HepG2 (cell line): ENCODE results near the gene DMGDH. TPM values are rescaled to one million over a fixed set of nuclear protein-coding genes. Genes with fewer than 3 reads are reported as not detected.

Experiments used
- ATAC-seq: fragments of 200-7000 bp; cut with Tn5 transposase; 3 replicates; pipeline ENCODE4 v1.9.1; 2020; ENCODE audit warnings: mild to moderate bottlenecking, moderate library complexity
- BruUV-seq: library from RNA; stranded (reverse); fragments of 400-500 nt; replicated peaks from 2 replicates; lab custom pipeline; 2021; lab: Mats Ljungman, UMichigan
- CTCF ChIA-PET: fragments of 300-600 bp; formaldehyde crosslinking; extraction: SDS; loops from one replicate; lab custom pipeline; 2021; ENCODE audit warnings: low total read pairs, inconsistent platforms, low intra/inter-chr PET ratio; lab: Yijun Ruan, JAX
- POLR2A ChIA-PET: fragments of 350-600 bp; sonication (Branson Sonifier 250); formaldehyde crosslinking; loops from one replicate; lab custom pipeline; 2020; ENCODE audit warnings: antibody characterized with exemption, inconsistent platforms; lab: Yijun Ruan, JAX
- DNase-seq: peaks from one replicate; pipeline ENCODE4 v3.0.0-alpha.2; 2015; ENCODE audit warnings: low spot score
- FAIRE-seq: peaks from 3 replicates; lab custom pipeline; 2011; peaks lifted over from hg19 to GRCh38; lab: Jason Lieb, UNC
- H2AFZ ChIP-seq: one replicate; pipeline ENCODE4 v1.6.1; 2011; ENCODE audit warnings: low read length, inconsistent platforms
- H3K27ac ChIP-seq: fragments of 300-600 bp; 3 replicates; pipeline ENCODE4 v1.8.0; 2011; ENCODE audit warnings: mixed run types, mild to moderate bottlenecking, mixed read lengths, low read length, inconsistent platforms; ENCODE audit not compliant: insufficient read depth; ENCODE audit errors: extremely low read length
- H3K27me3 ChIP-seq, 2 experiments: fragments of 200-600 bp in 1 of 2; 2 replicates in 1 of 2; 3 replicates in 1 of 2; pipeline versions ENCODE4 v1.6.0 to v1.8.0; 2011; ENCODE audit warnings: low read length in 2 of 2, mild to moderate bottlenecking in 2 of 2, moderate library complexity in 2 of 2, inconsistent platforms in 1 of 2; ENCODE audit not compliant: insufficient read depth in 2 of 2, control insufficient read depth in 1 of 2
- H3K36me3 ChIP-seq, 2 experiments: fragments of 200-600 bp in 1 of 2; replicated peaks in 1 of 2; 2 replicates in 1 of 2; 3 replicates in 1 of 2; pipeline versions ENCODE4 v1.5.1 to v1.8.0; 2011; ENCODE audit warnings: low read length in 2 of 2, inconsistent platforms in 1 of 2; ENCODE audit not compliant: insufficient read depth in 2 of 2, control insufficient read depth in 1 of 2
- H3K4me1 ChIP-seq: 2 replicates; pipeline ENCODE4 v1.5.1; 2012; ENCODE audit warnings: low read length, inconsistent platforms; ENCODE audit not compliant: insufficient read depth
- H3K4me2 ChIP-seq: 2 replicates; pipeline ENCODE4 v1.6.0; 2011; ENCODE audit warnings: low read depth, low read length, inconsistent platforms
- H3K4me3 ChIP-seq, 3 experiments: fragments of 200-600 bp in 1 of 3; sonication (generic), shearing (Covaris generic) in 1 of 3; replicated peaks in 1 of 3; 2 replicates each; pipeline ENCODE4 v1.5.1; 2011 to 2016; ENCODE audit warnings: low read length in 3 of 3, inconsistent platforms in 2 of 3, low read depth in 2 of 3, mild to moderate bottlenecking in 2 of 3, control low read depth in 1 of 3, mixed read lengths in 1 of 3; ENCODE audit not compliant: insufficient read depth in 1 of 3
- H3K79me2 ChIP-seq: one replicate; pipeline ENCODE4 v1.6.1; 2011; ENCODE audit warnings: low read length, inconsistent platforms; ENCODE audit not compliant: insufficient read depth
- H3K9ac ChIP-seq: 2 replicates; pipeline ENCODE4 v1.6.0; 2011; ENCODE audit warnings: mild to moderate bottlenecking, low read depth, low read length, inconsistent platforms; ENCODE audit not compliant: insufficient read depth
- H3K9me3 ChIP-seq: 2 replicates; pipeline ENCODE4 v1.5.1; 2012; ENCODE audit warnings: mild to moderate bottlenecking, low read length
- H4K20me1 ChIP-seq: 2 replicates; pipeline ENCODE4 v1.6.0; 2011; ENCODE audit warnings: inconsistent platforms, mild to moderate bottlenecking, low read length, moderate library complexity; ENCODE audit not compliant: insufficient read depth
- CEBPG ChIP-seq: IDR thresholded peaks from 2 replicates; pipeline ENCODE4 v1.6.1; 2016
- FOXA3 ChIP-seq: IDR thresholded peaks from 2 replicates; pipeline ENCODE4 v1.6.1; 2016; ENCODE audit warnings: missing genetic modification reagents, missing compliant biosample characterization
- SMAD3 ChIP-seq: sonication (generic); formaldehyde crosslinking; IDR thresholded peaks from 2 replicates; pipeline ENCODE4 v1.4.0; 2020; ENCODE audit warnings: missing genetic modification reagents
- ZNF12 ChIP-seq: sonication (generic); formaldehyde crosslinking; IDR thresholded peaks from 2 replicates; pipeline ENCODE4 v1.5.0; 2020; ENCODE audit warnings: missing genetic modification reagents
- ZNF891 ChIP-seq: sonication (generic); formaldehyde crosslinking; IDR thresholded peaks from 2 replicates; pipeline ENCODE4 v1.5.0; 2020; ENCODE audit warnings: mild to moderate bottlenecking, missing genetic modification reagents
- WGBS: methylation state at CpG from one replicate; pipeline ENCODE4 v1.1.6; 2017; ENCODE audit warnings: low lambda C conversion rate; 5-methylcytosine and 5-hydroxymethylcytosine counted together
- in situ Hi-C: cut with HindIII; loops from 2 replicates; pipeline ENCODE4 v1.10.0; 2017; ENCODE audit warnings: low pct_unique_long_range_greater_than_20kb; ENCODE audit not compliant: extremely low pct_ligation_motif_present
- intact Hi-C: fragments of 100-400 bp; cut with micrococcal nuclease; formaldehyde crosslinking; loops from one replicate; pipeline ENCODE4 v1.10.0; 2022; ENCODE audit not compliant: unreplicated experiment
- polyA plus RNA-seq, 8 experiments: library from polyadenylated mRNA; depleted of rRNA in 3 of 8; stranded (reverse) in 7 of 8; unstranded in 1 of 8; fragments of >200 nt; fragmentation: Illumina TruSeq in 4 of 8; extraction: Trizol in 4 of 8; gene quantifications; 2 replicates each; pipeline versions ENCODE4 v1.2.1 to v1.2.3, GENCODE V29; 2011 to 2016; ENCODE audit warnings: low read depth in 4 of 8, missing spikeins in 1 of 8, mixed read lengths in 1 of 8; ENCODE audit not compliant: insufficient read depth in 1 of 8
- total RNA-seq, 5 experiments: library from RNA; depleted of rRNA; stranded (reverse); fragments of >200 nt; fragmentation: Illumina TruSeq; extraction: Trizol; gene quantifications; 2 replicates each; pipeline ENCODE4 v1.2.3, GENCODE V29; 2016; ENCODE audit warnings: low read depth in 1 of 5
- TF ChIP-seq, protein P1 (sequence below): sonication (generic); formaldehyde crosslinking; IDR thresholded peaks from 2 replicates; pipeline ENCODE4 v1.4.0; 2020; ENCODE audit warnings: missing genetic modification reagents
- TF ChIP-seq, protein P2 (sequence below): sonication (generic); formaldehyde crosslinking; IDR thresholded peaks from 2 replicates; pipeline ENCODE4 v1.8.1; 2023; ENCODE audit warnings: mild to moderate bottlenecking, missing genetic modification reagents, borderline replicate concordance
- TF ChIP-seq, protein P3 (sequence below): IDR thresholded peaks from 2 replicates; pipeline ENCODE4 v1.4.0; 2020; ENCODE audit warnings: mild to moderate bottlenecking, missing genetic modification reagents

The DMGDH gene
- total and polyA plus RNA-seq, 2 of the 13 experiments (the other 11 are each of a cell fraction or from before 2014, with no cell fraction given), result 3.6 to 7.9 TPM

DNA sequence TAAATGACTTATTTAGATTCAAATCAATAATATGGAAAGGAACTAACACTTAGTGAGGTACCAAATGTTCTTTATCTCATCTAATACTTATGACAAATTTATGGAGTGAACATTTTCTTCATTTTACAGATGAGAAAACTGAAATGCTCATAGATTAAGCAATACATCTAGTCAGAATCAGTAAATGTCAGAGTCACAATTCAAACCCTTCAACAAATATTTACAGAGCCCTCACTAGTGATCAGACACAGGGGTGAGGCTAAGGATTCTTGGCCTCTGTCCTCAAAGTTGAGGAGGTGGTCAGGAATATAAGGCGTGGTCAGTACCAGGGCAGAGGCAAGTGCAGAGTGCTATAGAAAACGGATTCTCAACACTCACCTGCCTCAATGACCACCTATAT is 54.8 kb downstream of the DMGDH start:
- Histone ChIP-seq H3K27me3 (no peaks in the 10 kb centered on the region), H3K4me2 (no peak overlapping the region), H3K36me3 (no peaks in the 10 kb centered on the region), H3K4me1 (peaks cover 18% of the 10 kb centered on the region), H3K4me3 (no peak overlapping the region), H4K20me1 (no peaks in the 10 kb centered on the region), H3K79me2 (no peaks in the 10 kb centered on the region), H3K9ac (no peak overlapping the region), H3K27ac (no peak overlapping the region), H2AFZ (no peak overlapping the region), H3K9me3 (0 out of 2 replicates have a peak, but pooled peaks cover 8% of the 10 kb centered on the region)
- TF ChIP-seq ZNF891 (CRISPR knock-in tag) (no peak), ZNF12 (CRISPR knock-in tag) (peak; percentile 96), CEBPG (CRISPR knock-in tag) (peak; percentile 66), FOXA3 (peak; percentile 22; the same call in 1 of the 2 replicates), SMAD3 (CRISPR knock-in tag) (no peak)
- TF ChIP-seq, protein P1, sequence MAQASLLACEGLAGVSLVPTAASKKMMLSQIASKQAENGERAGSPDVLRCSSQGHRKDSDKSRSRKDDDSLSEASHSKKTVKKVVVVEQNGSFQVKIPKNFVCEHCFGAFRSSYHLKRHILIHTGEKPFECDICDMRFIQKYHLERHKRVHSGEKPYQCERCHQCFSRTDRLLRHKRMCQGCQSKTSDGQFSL (CRISPR knock-in tag), result no peak
- TF ChIP-seq, protein P2, sequence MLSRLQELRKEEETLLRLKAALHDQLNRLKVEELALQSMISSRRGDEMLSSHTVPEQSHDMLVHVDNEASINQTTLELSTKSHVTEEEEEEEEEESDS, result no peak
- TF ChIP-seq, protein P3, sequence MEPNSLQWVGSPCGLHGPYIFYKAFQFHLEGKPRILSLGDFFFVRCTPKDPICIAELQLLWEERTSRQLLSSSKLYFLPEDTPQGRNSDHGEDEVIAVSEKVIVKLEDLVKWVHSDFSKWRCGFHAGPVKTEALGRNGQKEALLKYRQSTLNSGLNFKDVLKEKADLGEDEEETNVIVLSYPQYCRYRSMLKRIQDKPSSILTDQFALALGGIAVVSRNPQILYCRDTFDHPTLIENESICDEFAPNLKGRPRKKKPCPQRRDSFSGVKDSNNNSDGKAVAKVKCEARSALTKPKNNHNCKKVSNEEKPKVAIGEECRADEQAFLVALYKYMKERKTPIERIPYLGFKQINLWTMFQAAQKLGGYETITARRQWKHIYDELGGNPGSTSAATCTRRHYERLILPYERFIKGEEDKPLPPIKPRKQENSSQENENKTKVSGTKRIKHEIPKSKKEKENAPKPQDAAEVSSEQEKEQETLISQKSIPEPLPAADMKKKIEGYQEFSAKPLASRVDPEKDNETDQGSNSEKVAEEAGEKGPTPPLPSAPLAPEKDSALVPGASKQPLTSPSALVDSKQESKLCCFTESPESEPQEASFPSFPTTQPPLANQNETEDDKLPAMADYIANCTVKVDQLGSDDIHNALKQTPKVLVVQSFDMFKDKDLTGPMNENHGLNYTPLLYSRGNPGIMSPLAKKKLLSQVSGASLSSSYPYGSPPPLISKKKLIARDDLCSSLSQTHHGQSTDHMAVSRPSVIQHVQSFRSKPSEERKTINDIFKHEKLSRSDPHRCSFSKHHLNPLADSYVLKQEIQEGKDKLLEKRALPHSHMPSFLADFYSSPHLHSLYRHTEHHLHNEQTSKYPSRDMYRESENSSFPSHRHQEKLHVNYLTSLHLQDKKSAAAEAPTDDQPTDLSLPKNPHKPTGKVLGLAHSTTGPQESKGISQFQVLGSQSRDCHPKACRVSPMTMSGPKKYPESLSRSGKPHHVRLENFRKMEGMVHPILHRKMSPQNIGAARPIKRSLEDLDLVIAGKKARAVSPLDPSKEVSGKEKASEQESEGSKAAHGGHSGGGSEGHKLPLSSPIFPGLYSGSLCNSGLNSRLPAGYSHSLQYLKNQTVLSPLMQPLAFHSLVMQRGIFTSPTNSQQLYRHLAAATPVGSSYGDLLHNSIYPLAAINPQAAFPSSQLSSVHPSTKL (CRISPR knock-in tag), result 0 out of 2 replicates have a peak, but pooled peaks have one; percentile 18
- in situ Hi-C loops, result loop anchor here (25.0 kb wide), 1 partner anchor 448 kb away; no protein-coding TSS in a partner anchor
- CTCF ChIA-PET, result no interaction called here
- WGBS, result 78% methylated on average over 2 of the region's 2 CpGs
- no TSS peak for BruUV-seq
- intact Hi-C loops, result no loop called here
- ATAC-seq, result no peak
- FAIRE-seq, result no peak
- POLR2A ChIA-PET, result no interaction called here
- no peak for DNase-seq
